CD8-positive, alpha-beta memory T cell (primary cell): ENCODE results near the gene DVL1. TPM values are rescaled to one million over a fixed set of nuclear protein-coding genes. Genes with fewer than 3 reads are reported as not detected.
A peak's percentile ranks its signal among the peaks of the same experiment; 100 is the strongest.
"Not testable (repeated sequence)": the region's sequence is repeated elsewhere in the genome, so short reads cannot be mapped to it uniquely, and the experiment has no call there.

Source experiments
- CTCF ChIA-PET: fragments of 350-600 bp; sonication (Branson Sonifier 250); formaldehyde crosslinking; loops from one replicate; lab custom pipeline; 2021; ENCODE audit warnings: antibody characterized with exemption; lab: Charles Lee
- POLR2A ChIA-PET: fragments of 350-600 bp; sonication (Branson Sonifier 250); formaldehyde crosslinking; loops from one replicate; lab custom pipeline; 2021; ENCODE audit warnings: antibody characterized with exemption; lab: Charles Lee
- DNase-seq, 5 donors: peaks; one replicate each; pipeline versions ENCODE4 v3.0.0 to v3.0.0-alpha.2; 2020 to 2022; ENCODE audit warnings: mixed read lengths in 1 of 5
- H3K27ac ChIP-seq: one replicate; pipeline ENCODE4 v1.7.0; 2013; ENCODE audit warnings: low read depth, mild to moderate bottlenecking, low read length, moderate library complexity
- H3K27me3 ChIP-seq: 2 replicates; pipeline ENCODE4 v1.7.0; 2013; ENCODE audit warnings: low read length, mild to moderate bottlenecking; ENCODE audit not compliant: insufficient read depth, poor library complexity, severe bottlenecking
- H3K36me3 ChIP-seq: 2 replicates; pipeline ENCODE4 v1.7.0; 2013; ENCODE audit warnings: mild to moderate bottlenecking, low read length, moderate library complexity; ENCODE audit not compliant: insufficient read depth
- H3K4me1 ChIP-seq: 2 replicates; pipeline ENCODE4 v1.7.0; 2013; ENCODE audit warnings: mild to moderate bottlenecking, low read length, moderate library complexity; ENCODE audit not compliant: insufficient read depth
- H3K4me3 ChIP-seq: 2 replicates; pipeline ENCODE4 v1.7.0; 2013; ENCODE audit warnings: mild to moderate bottlenecking, low read length
- H3K9me3 ChIP-seq: 2 replicates; pipeline ENCODE4 v1.7.0; 2013; ENCODE audit warnings: mild to moderate bottlenecking, low read length
- H3K27ac Mint-ChIP-seq, 8 donors: one replicate each; pipeline ENCODE4 v1.8.0; 2020 to 2021; ENCODE audit warnings: mixed read lengths in 8 of 8, mild to moderate bottlenecking in 6 of 8, inconsistent platforms in 3 of 8, moderate library complexity in 3 of 8
- H3K27me3 Mint-ChIP-seq, 2 donors: one replicate each; pipeline ENCODE4 v1.8.0; 2020 to 2021; ENCODE audit warnings: mixed read lengths in 2 of 2, mild to moderate bottlenecking in 1 of 2, moderate library complexity in 1 of 2
- H3K36me3 Mint-ChIP-seq, 3 donors: one replicate each; pipeline ENCODE4 v1.8.0; 2020 to 2021; ENCODE audit warnings: mixed read lengths in 3 of 3, inconsistent platforms in 1 of 3, mild to moderate bottlenecking in 1 of 3
- H3K4me1 Mint-ChIP-seq, 3 donors: one replicate each; pipeline ENCODE4 v1.8.0; 2020 to 2021; ENCODE audit warnings: mixed read lengths in 3 of 3, inconsistent platforms in 1 of 3, mild to moderate bottlenecking in 1 of 3
- H3K4me3 Mint-ChIP-seq, 7 donors: one replicate each; pipeline ENCODE4 v1.8.0; 2020 to 2021; ENCODE audit warnings: mixed read lengths in 7 of 7, mild to moderate bottlenecking in 6 of 7, moderate library complexity in 4 of 7, inconsistent platforms in 2 of 7
- H3K9me3 Mint-ChIP-seq, 5 donors: one replicate each; pipeline ENCODE4 v1.8.0; 2020 to 2022; ENCODE audit warnings: mixed read lengths in 5 of 5, mild to moderate bottlenecking in 3 of 5, moderate library complexity in 2 of 5, inconsistent platforms in 1 of 5
- polyA plus RNA-seq: library from polyadenylated mRNA; unstranded; fragments of 300-500 nt; fragmentation: Illumina TruSeq; gene quantifications from one replicate; pipeline ENCODE4 v1.2.3, GENCODE V29; 2021
- total RNA-seq, 2 experiments: library from RNA; stranded (reverse); gene quantifications; one replicate each; pipeline ENCODE4 v1.2.3, GENCODE V29; 2021

The DVL1 gene
- total and polyA plus RNA-seq, 3 experiments from 2014 or later: 1.6 to 41.1 (median 39.7) TPM

GRCh38 chr1:1391225-1391624, 42.0 kb upstream of the DVL1 start:
- no peaks in the 10 kb centered on the region for H3K27me3 ChIP-seq
- H3K9me3 Mint-ChIP-seq: no peaks in the 10 kb centered on the region
- DNase-seq: no peak
- H3K9me3 ChIP-seq: no peaks in the 10 kb centered on the region
- H3K27me3 Mint-ChIP-seq: no peaks in the 10 kb centered on the region
- peaks cover 17 to 95% (median 18%) of the 10 kb centered on the region in 3 donors for H3K36me3 Mint-ChIP-seq
- ChIA-PET POLR2A (interaction anchor here (0.9 to 1.1 kb wide), 2 partner anchors 8 to 16 kb away, joined by 3 to 4 read pairs; partner anchors contain the start of genes CCNL2 and MRPL20), CTCF (interaction anchor here (1.0 to 1.1 kb wide), 2 partner anchors 11 to 50 kb away, joined by 3 read pairs; no protein-coding TSS in a partner anchor)
- peaks cover 85% of the 10 kb centered on the region for H3K36me3 ChIP-seq
- no peak overlapping the region for H3K4me3 ChIP-seq
- peak overlapping the region in 2 of 8 donors; percentile 29 to 32 for H3K27ac Mint-ChIP-seq
- H3K4me1 ChIP-seq: no peaks in the 10 kb centered on the region
- peaks cover 10 to 25% (median 23%) of the 10 kb centered on the region in 3 donors for H3K4me1 Mint-ChIP-seq
- H3K27ac ChIP-seq: no peak overlapping the region
- H3K4me3 Mint-ChIP-seq: no peak overlapping the region

- ChIA-PET CTCF (interaction anchor here (1.0 to 1.1 kb wide), 2 partner anchors 12 to 51 kb away, joined by 3 read pairs; no protein-coding TSS in a partner anchor), POLR2A (interaction anchor here (0.6 to 1.1 kb wide), 2 partner anchors 9 to 15 kb away, joined by 3 to 4 read pairs; partner anchors contain the start of gene CCNL2)
- Histone ChIP-seq H3K9me3 (no peaks in the 10 kb centered on the region), H3K4me3 (no peak overlapping the region), H3K36me3 (peaks cover 90% of the 10 kb centered on the region), H3K27me3 (no peaks in the 10 kb centered on the region), H3K4me1 (no peaks in the 10 kb centered on the region), H3K27ac (no peak overlapping the region)
- H3K4me1 Mint-ChIP-seq: peaks cover 9 to 23% (median 21%) of the 10 kb centered on the region in 3 donors
- H3K27me3 Mint-ChIP-seq: no peaks in the 10 kb centered on the region
- H3K36me3 Mint-ChIP-seq: peaks cover 17 to 98% (median 18%) of the 10 kb centered on the region in 3 donors
- no peak for DNase-seq
- no peaks in the 10 kb centered on the region for H3K9me3 Mint-ChIP-seq
- peak overlapping the region in 1 of 8 donors; percentile 87 for H3K27ac Mint-ChIP-seq
- H3K4me3 Mint-ChIP-seq: no peak overlapping the region
Measured at GRCh38 chr1:1390675-1391074, 41.5 kb upstream of the DVL1 start.

GRCh38 chr1:1388078-1388472, 38.9 kb upstream of the DVL1 start:
- no peak overlapping the region for H3K4me3 Mint-ChIP-seq
- peaks cover 10 to 74% (median 13%) of the 10 kb centered on the region in 3 donors for H3K36me3 Mint-ChIP-seq
- Histone ChIP-seq H3K4me1 (no peaks in the 10 kb centered on the region), H3K27ac (no peak overlapping the region), H3K36me3 (peaks cover 70% of the 10 kb centered on the region), H3K9me3 (no peaks in the 10 kb centered on the region), H3K4me3 (no peak overlapping the region), H3K27me3 (no peaks in the 10 kb centered on the region)
- H3K9me3 Mint-ChIP-seq: no peaks in the 10 kb centered on the region
- ChIA-PET POLR2A (no interaction called here), CTCF (interaction anchor here (1.1 to 2.4 kb wide), 3 partner anchors 11 to 16 kb away, joined by 4 to 8 read pairs (median 4); partner anchors contain the start of genes AURKAIP1 and CCNL2)
- H3K27ac Mint-ChIP-seq: peak overlapping the region in 1 of 8 donors; percentile 43
- H3K27me3 Mint-ChIP-seq: no peaks in the 10 kb centered on the region
- H3K4me1 Mint-ChIP-seq: peaks cover 2 to 13% (median 7%) of the 10 kb centered on the region in 3 donors
- no peak for DNase-seq

GRCh38 chr1:1387098-1388077, 38.2 kb upstream of the DVL1 start:
- Histone ChIP-seq H3K4me3 (no peak overlapping the region), H3K27me3 (no peaks in the 10 kb centered on the region), H3K9me3 (no peaks in the 10 kb centered on the region), H3K27ac (no peak overlapping the region), H3K36me3 (peaks cover 63% of the 10 kb centered on the region), H3K4me1 (no peaks in the 10 kb centered on the region)
- H3K4me3 Mint-ChIP-seq: no peak overlapping the region
- CTCF ChIA-PET: interaction anchor here (1.1 to 1.7 kb wide), 2 partner anchors 12 kb away, joined by 4 read pairs; partner anchors contain the start of genes AURKAIP1 and CCNL2
- peaks cover 10 to 67% (median 13%) of the 10 kb centered on the region in 3 donors for H3K36me3 Mint-ChIP-seq
- H3K4me1 Mint-ChIP-seq: peaks cover 2 to 7% (median 4%) of the 10 kb centered on the region in 3 donors
- POLR2A ChIA-PET: no interaction called here
- no peaks in the 10 kb centered on the region for H3K27me3 Mint-ChIP-seq
- no peak for DNase-seq
- peak overlapping the region in 1 of 8 donors; percentile 43 for H3K27ac Mint-ChIP-seq
- no peaks in the 10 kb centered on the region for H3K9me3 Mint-ChIP-seq

GRCh38 chr1:1385931-1386330, 36.7 kb upstream of the DVL1 start:
- Histone ChIP-seq H3K27ac (no peak overlapping the region), H3K4me3 (no peak overlapping the region), H3K27me3 (no peaks in the 10 kb centered on the region), H3K36me3 (peaks cover 49% of the 10 kb centered on the region), H3K9me3 (no peaks in the 10 kb centered on the region), H3K4me1 (no peaks in the 10 kb centered on the region)
- no peak overlapping the region for H3K27ac Mint-ChIP-seq
- POLR2A ChIA-PET: interaction anchor here (1.3 kb wide), 1 partner anchor 14 kb away, joined by 3 read pairs; no protein-coding TSS in a partner anchor
- no peak overlapping the region for H3K4me3 Mint-ChIP-seq
- peaks cover 0 to 3% (median 1%) of the 10 kb centered on the region in 3 donors for H3K4me1 Mint-ChIP-seq
- no peak for DNase-seq
- no peaks in the 10 kb centered on the region for H3K9me3 Mint-ChIP-seq
- no peaks in the 10 kb centered on the region for H3K27me3 Mint-ChIP-seq
- CTCF ChIA-PET: interaction anchor here (1.1 kb wide), 1 partner anchor 14 kb away, joined by 4 read pairs; the partner anchor contains the start of gene CCNL2
- peaks cover 9 to 53% (median 10%) of the 10 kb centered on the region in 3 donors for H3K36me3 Mint-ChIP-seq

- H3K27me3 Mint-ChIP-seq, H3K4me3 ChIP-seq, CTCF ChIA-PET, H3K4me1 ChIP-seq, DNase-seq, H3K27ac ChIP-seq, H3K4me1 Mint-ChIP-seq, H3K27ac Mint-ChIP-seq, H3K4me3 Mint-ChIP-seq, H3K9me3 Mint-ChIP-seq, H3K9me3 ChIP-seq, H3K27me3 ChIP-seq: not testable (repeated sequence)
- POLR2A ChIA-PET: interaction anchor here (1.3 kb wide), 1 partner anchor 15 kb away, joined by 3 read pairs; no protein-coding TSS in a partner anchor
- H3K36me3 Mint-ChIP-seq: peaks cover 5 to 47% (median 6%) of the 10 kb centered on the region in 3 donors
- peaks cover 44% of the 10 kb centered on the region for H3K36me3 ChIP-seq
Measured at GRCh38 chr1:1385339-1385738, 36.1 kb upstream of the DVL1 start.

- no peak for DNase-seq
- Mint-ChIP-seq H3K4me1 (peaks cover 0 to 3% (median 0%) of the 10 kb centered on the region in 3 donors), H3K4me3 (no peak overlapping the region), H3K27me3 (no peaks in the 10 kb centered on the region), H3K27ac (no peak overlapping the region), H3K9me3 (no peaks in the 10 kb centered on the region), H3K36me3 (peaks cover 0 to 7% (median 0%) of the 10 kb centered on the region in 3 donors)
- no peak overlapping the region for H3K27ac ChIP-seq
- peaks cover 7% of the 10 kb centered on the region for H3K36me3 ChIP-seq
- ChIA-PET CTCF (interaction anchor here (1.2 kb wide), 1 partner anchor 19 kb away, joined by 3 read pairs; no protein-coding TSS in a partner anchor), POLR2A (no interaction called here)
- H3K4me3 ChIP-seq: no peak overlapping the region
- no peaks in the 10 kb centered on the region for H3K27me3 ChIP-seq
- no peaks in the 10 kb centered on the region for H3K9me3 ChIP-seq
- no peaks in the 10 kb centered on the region for H3K4me1 ChIP-seq
Measured at GRCh38 chr1:1381294-1381693, 32.1 kb upstream of the DVL1 start.
